Endometrial microvascular endothelial cells (primary cell): Measurements from ENCODE around the gene HOXD12. TPM values are rescaled to one million over a fixed set of nuclear protein-coding genes. Genes with fewer than 3 reads are reported as not detected.

Experiments used
- in situ Hi-C: cut with HindIII; loops from 2 replicates; pipeline ENCODE4 v1.10.0; 2017; ENCODE audit warnings: low sequenced_read_pairs, low pct_unique_long_range_greater_than_20kb; ENCODE audit errors: inconsistent ontology term
- total RNA-seq: library from RNA; depleted of rRNA; stranded (reverse); fragments of >200 nt; gene quantifications from one replicate; pipeline ENCODE4 v1.2.3, GENCODE V29; 2015; ENCODE audit errors: inconsistent ontology term

The HOXD12 gene
- total RNA-seq, 1 donor from 2014 or later = not detected

GRCh38 chr2:176102309-176102866 is 2.8 kb downstream of the HOXD12 start:
- in situ Hi-C loops = no loop called here

GRCh38 chr2:176103194-176103593 is 3.6 kb downstream of the HOXD12 start:
- in situ Hi-C loops = no loop called here

GRCh38 chr2:176103742-176104315 is 4.2 kb downstream of the HOXD12 start:
- in situ Hi-C loops = no loop called here

GRCh38 chr2:176104316-176105077 is 4.9 kb downstream of the HOXD12 start:
- in situ Hi-C loops = no loop called here

- in situ Hi-C loops = no loop called here
These were observed 5.6 kb downstream of the HOXD12 start for GRCh38 chr2:176105078-176105729.

GRCh38 chr2:176105730-176106580 is 6.4 kb downstream of the HOXD12 start:
- in situ Hi-C loops = no loop called here

GRCh38 chr2:176106581-176107539 is 7.3 kb downstream of the HOXD12 start, which contains the start of gene HOXD11:
HOXD11 (plus strand) TSS chr2:176107280; CDS start chr2:176107356, 76 bp downstream.
- in situ Hi-C loops = no loop called here

- in situ Hi-C loops = no loop called here
These were observed 8.2 kb downstream of the HOXD12 start for GRCh38 chr2:176107731-176108181.

GRCh38 chr2:176109192-176109901 is 9.8 kb downstream of the HOXD12 start:
- in situ Hi-C loops = no loop called here

- in situ Hi-C loops = no loop called here
These were observed 10.4 kb downstream of the HOXD12 start for GRCh38 chr2:176109946-176110345.

- in situ Hi-C loops = no loop called here
These were observed 11.1 kb downstream of the HOXD12 start for GRCh38 chr2:176110415-176111308.

- in situ Hi-C loops = no loop called here
These were observed 11.7 kb downstream of the HOXD12 start for GRCh38 chr2:176111309-176111663.

GRCh38 chr2:176111846-176112374 is 12.3 kb downstream of the HOXD12 start:
- in situ Hi-C loops = no loop called here

- in situ Hi-C loops = no loop called here
These were observed 13.0 kb downstream of the HOXD12 start for GRCh38 chr2:176112375-176113302.
